Measurements from ENCODE around the gene ITPRID2. TPM values are rescaled to one million over a fixed set of nuclear protein-coding genes. Genes with fewer than 3 reads are reported as not detected.

Gene ITPRID2
- 50.9 and 55.0 TPM in 2 replicates for total RNA-seq

GRCh38 chr2:181891258-181891965, at the start of gene ITPRID2:
Gene ITPRID2, plus strand, starts transcription at chr2:181891730. Its CDS starts 337 bp downstream, at chr2:181892067.
- intact Hi-C loops (cut with micrococcal nuclease), result loop anchor here (1.0 to 10.0 kb wide), 10 partner anchors 16 to 1884 kb away; partner anchors contain the start of genes CWC22, DNAJC10 and UBE2E3
- peaks cover 26% of the 10 kb centered on the region for H3K4me1 Mint-ChIP-seq
- peaks cover 32% of the 10 kb centered on the region for H3K27me3 Mint-ChIP-seq
- H3K27ac Mint-ChIP-seq, result peak within 1 kb of the TSS; percentile 97
- peaks cover 19% of the 10 kb centered on the region for H3K36me3 Mint-ChIP-seq (ENCODE audit: low read depth)
- no peaks in the 10 kb centered on the region for H3K9me3 Mint-ChIP-seq
- DNase-seq, result peak; percentile 93
- peak within 1 kb of the TSS; percentile 100 for H3K4me3 Mint-ChIP-seq

- no peak overlapping the region for H3K4me3 Mint-ChIP-seq
- peaks cover 31% of the 10 kb centered on the region for H3K27me3 Mint-ChIP-seq
- intact Hi-C loops (cut with micrococcal nuclease), result no loop called here
- H3K27ac Mint-ChIP-seq, result no peak overlapping the region
- no peaks in the 10 kb centered on the region for H3K9me3 Mint-ChIP-seq
- H3K4me1 Mint-ChIP-seq, result peaks cover 4% of the 10 kb centered on the region
- no peaks in the 10 kb centered on the region for H3K36me3 Mint-ChIP-seq (ENCODE audit: low read depth)
- DNase-seq, result no peak
Measured at GRCh38 chr2:181844551-181845290, 46.8 kb upstream of the ITPRID2 start.

- no peaks in the 10 kb centered on the region for H3K9me3 Mint-ChIP-seq
- no peaks in the 10 kb centered on the region for H3K36me3 Mint-ChIP-seq (ENCODE audit: low read depth)
- peaks cover 4% of the 10 kb centered on the region for H3K4me1 Mint-ChIP-seq
- intact Hi-C loops (cut with micrococcal nuclease), result no loop called here
- peaks cover 33% of the 10 kb centered on the region for H3K27me3 Mint-ChIP-seq
- no peak for DNase-seq
- no peak overlapping the region for H3K4me3 Mint-ChIP-seq
- no peak overlapping the region for H3K27ac Mint-ChIP-seq
Measured at GRCh38 chr2:181846399-181847197, 44.9 kb upstream of the ITPRID2 start.

GRCh38 chr2:181847198-181847556, 44.4 kb upstream of the ITPRID2 start:
- Mint-ChIP-seq H3K27ac (no peak overlapping the region), H3K4me1 (peaks cover 4% of the 10 kb centered on the region), H3K9me3 (no peaks in the 10 kb centered on the region), H3K27me3 (peaks cover 29% of the 10 kb centered on the region), H3K36me3 (ENCODE audit: low read depth) (no peaks in the 10 kb centered on the region), H3K4me3 (no peak overlapping the region)
- no peak for DNase-seq
- intact Hi-C loops (cut with micrococcal nuclease), result no loop called here

GRCh38 chr2:181847702-181848101, 43.8 kb upstream of the ITPRID2 start:
- Mint-ChIP-seq H3K4me1 (peaks cover 4% of the 10 kb centered on the region), H3K9me3 (no peaks in the 10 kb centered on the region), H3K36me3 (ENCODE audit: low read depth) (no peaks in the 10 kb centered on the region), H3K27me3 (peaks cover 27% of the 10 kb centered on the region), H3K4me3 (no peak overlapping the region), H3K27ac (no peak overlapping the region)
- no peak for DNase-seq
- intact Hi-C loops (cut with micrococcal nuclease), result no loop called here

- peaks cover 24% of the 10 kb centered on the region for H3K27me3 Mint-ChIP-seq
- intact Hi-C loops (cut with micrococcal nuclease), result no loop called here
- no peaks in the 10 kb centered on the region for H3K36me3 Mint-ChIP-seq (ENCODE audit: low read depth)
- no peak for DNase-seq
- H3K27ac Mint-ChIP-seq, result no peak overlapping the region
- no peak overlapping the region for H3K4me3 Mint-ChIP-seq
- no peaks in the 10 kb centered on the region for H3K9me3 Mint-ChIP-seq
- H3K4me1 Mint-ChIP-seq, result peaks cover 4% of the 10 kb centered on the region
Measured at GRCh38 chr2:181848261-181848886, 43.2 kb upstream of the ITPRID2 start.

GRCh38 chr2:181849601-181850000, 41.9 kb upstream of the ITPRID2 start:
- intact Hi-C loops (cut with micrococcal nuclease), result no loop called here
- Mint-ChIP-seq H3K9me3 (no peaks in the 10 kb centered on the region), H3K4me1 (peaks cover 4% of the 10 kb centered on the region)

GRCh38 chr2:181850936-181851560, 40.5 kb upstream of the ITPRID2 start:
- intact Hi-C loops (cut with micrococcal nuclease), result no loop called here
- Mint-ChIP-seq H3K4me3 (no peak overlapping the region), H3K27me3 (peaks cover 23% of the 10 kb centered on the region), H3K4me1 (peaks cover 4% of the 10 kb centered on the region), H3K36me3 (ENCODE audit: low read depth) (no peaks in the 10 kb centered on the region), H3K27ac (no peak overlapping the region), H3K9me3 (no peaks in the 10 kb centered on the region)
- no peak for DNase-seq

More at GRCh38 chr2:181849601-181850000, 41.9 kb upstream of the ITPRID2 start:
- no peak for DNase-seq
- peaks cover 24% of the 10 kb centered on the region for H3K27me3 Mint-ChIP-seq
- no peak overlapping the region for H3K27ac Mint-ChIP-seq
- no peak overlapping the region for H3K4me3 Mint-ChIP-seq
- no peaks in the 10 kb centered on the region for H3K36me3 Mint-ChIP-seq (ENCODE audit: low read depth)

- intact Hi-C loops (cut with micrococcal nuclease), result no loop called here
- peaks cover 4% of the 10 kb centered on the region for H3K4me1 Mint-ChIP-seq
- no peak for DNase-seq
- H3K27ac Mint-ChIP-seq, result no peak overlapping the region
- no peak overlapping the region for H3K4me3 Mint-ChIP-seq
- H3K27me3 Mint-ChIP-seq, result peaks cover 23% of the 10 kb centered on the region
- no peaks in the 10 kb centered on the region for H3K36me3 Mint-ChIP-seq (ENCODE audit: low read depth)
- no peaks in the 10 kb centered on the region for H3K9me3 Mint-ChIP-seq
Measured at GRCh38 chr2:181851726-181852125, 39.8 kb upstream of the ITPRID2 start.

GRCh38 chr2:181853696-181854095, 37.8 kb upstream of the ITPRID2 start:
- Mint-ChIP-seq H3K27me3 (peaks cover 22% of the 10 kb centered on the region), H3K4me3 (no peak overlapping the region), H3K27ac (no peak overlapping the region), H3K4me1 (no peaks in the 10 kb centered on the region), H3K9me3 (no peaks in the 10 kb centered on the region), H3K36me3 (ENCODE audit: low read depth) (no peaks in the 10 kb centered on the region)
- intact Hi-C loops (cut with micrococcal nuclease), result no loop called here
- DNase-seq, result no peak

- Mint-ChIP-seq H3K27me3 (peaks cover 11% of the 10 kb centered on the region), H3K4me3 (no peak overlapping the region), H3K27ac (no peak overlapping the region), H3K9me3 (no peaks in the 10 kb centered on the region), H3K4me1 (no peaks in the 10 kb centered on the region), H3K36me3 (ENCODE audit: low read depth) (no peaks in the 10 kb centered on the region)
- intact Hi-C loops (cut with micrococcal nuclease), result no loop called here
- DNase-seq, result no peak
Measured at GRCh38 chr2:181857483-181857882, 34.0 kb upstream of the ITPRID2 start.

GRCh38 chr2:181858600-181858999, 32.9 kb upstream of the ITPRID2 start:
- DNase-seq, result no peak
- Mint-ChIP-seq H3K4me3 (no peak overlapping the region), H3K27me3 (peaks cover 15% of the 10 kb centered on the region), H3K4me1 (no peaks in the 10 kb centered on the region), H3K27ac (no peak overlapping the region), H3K36me3 (ENCODE audit: low read depth) (no peaks in the 10 kb centered on the region), H3K9me3 (no peaks in the 10 kb centered on the region)
- intact Hi-C loops (cut with micrococcal nuclease), result no loop called here

GRCh38 chr2:181859123-181859522, 32.4 kb upstream of the ITPRID2 start:
- no peak for DNase-seq
- no peaks in the 10 kb centered on the region for H3K36me3 Mint-ChIP-seq (ENCODE audit: low read depth)
- intact Hi-C loops (cut with micrococcal nuclease), result no loop called here
- no peaks in the 10 kb centered on the region for H3K4me1 Mint-ChIP-seq
- H3K4me3 Mint-ChIP-seq, result no peak overlapping the region
- H3K27me3 Mint-ChIP-seq, result peaks cover 13% of the 10 kb centered on the region
- no peaks in the 10 kb centered on the region for H3K9me3 Mint-ChIP-seq
- no peak overlapping the region for H3K27ac Mint-ChIP-seq
